Panc1 (cell line): ENCODE measurements around the gene CAPN8. TPM values are rescaled to one million over a fixed set of nuclear protein-coding genes. Genes with fewer than 3 reads are reported as not detected.

ENCODE experiments used
- ATAC-seq: fragments of 200-7000 bp; cut with Tn5 transposase; 2 replicates; pipeline ENCODE4 v1.9.1; 2020; ENCODE audit warnings: mild to moderate bottlenecking, moderate library complexity
- BruUV-seq: library from RNA; stranded (reverse); fragments of 400-500 nt; replicated peaks from 2 replicates; lab custom pipeline; 2021; lab: Mats Ljungman, UMichigan
- CTCF ChIA-PET: fragments of 300-600 bp; sonication (Branson Sonifier 250); formaldehyde crosslinking; loops from one replicate; lab custom pipeline; 2022; ENCODE audit warnings: antibody characterized with exemption; lab: Charles Lee
- POLR2A ChIA-PET: fragments of 300-600 bp; sonication (Branson Sonifier 250); formaldehyde crosslinking; loops from one replicate; lab custom pipeline; 2022; ENCODE audit warnings: antibody characterized with exemption; lab: Charles Lee
- DNase-seq: peaks from one replicate; pipeline ENCODE4 v3.0.0-alpha.2; 2010; ENCODE audit warnings: low read depth, low spot score
- H3K27ac ChIP-seq: 2 replicates; pipeline ENCODE4 v1.5.1; 2011; ENCODE audit warnings: mild to moderate bottlenecking, low read length, inconsistent platforms
- H3K27me3 ChIP-seq: fragments of 200-500 bp; sonication (Bioruptor generic); 2 replicates; pipeline ENCODE4 v1.6.0; 2014; ENCODE audit warnings: low read length, inconsistent platforms; ENCODE audit not compliant: control insufficient read depth, insufficient read depth
- H3K36me3 ChIP-seq: fragments of 200-500 bp; sonication (Bioruptor generic); 2 replicates; pipeline ENCODE4 v1.5.1; 2014; ENCODE audit warnings: inconsistent platforms, mild to moderate bottlenecking, low read length, moderate library complexity; ENCODE audit not compliant: control insufficient read depth, insufficient read depth
- H3K4me1 ChIP-seq: 2 replicates; pipeline ENCODE4 v1.5.1; 2011; ENCODE audit warnings: inconsistent platforms, mild to moderate bottlenecking, low read length, moderate library complexity; ENCODE audit not compliant: control insufficient read depth, insufficient read depth
- H3K4me3 ChIP-seq, 2 experiments: 2 replicates each; pipeline ENCODE4 v1.5.1; 2011 to 2012; ENCODE audit warnings: low read depth in 2 of 2, low read length in 2 of 2, mild to moderate bottlenecking in 2 of 2, inconsistent platforms in 1 of 2, moderate library complexity in 1 of 2
- H3K9me3 ChIP-seq: fragments of 200-500 bp; sonication (Bioruptor generic); 2 replicates; pipeline ENCODE4 v1.5.1; 2014; ENCODE audit warnings: low read depth, mild to moderate bottlenecking, inconsistent platforms, low read length, moderate library complexity; ENCODE audit not compliant: control insufficient read depth, insufficient read depth
- POLR2AphosphoS5 ChIP-seq: IDR thresholded peaks from 2 replicates; pipeline ENCODE4 v1.6.1; 2012; ENCODE audit warnings: mild to moderate bottlenecking, low read depth, low read length, moderate library complexity
- SIN3A ChIP-seq: IDR thresholded peaks from 2 replicates; pipeline ENCODE4 v1.6.1; 2012; ENCODE audit warnings: low read depth, mild to moderate bottlenecking, low read length, moderate library complexity, borderline replicate concordance; ENCODE audit not compliant: insufficient read depth
- TCF7L2 ChIP-seq: IDR thresholded peaks from 2 replicates; pipeline ENCODE4 v1.6.1; 2011; ENCODE audit warnings: mild to moderate bottlenecking, low read depth, low read length, inconsistent platforms
- in situ Hi-C: cut with HindIII; loops from 2 replicates; pipeline ENCODE4 v1.10.0; 2016; ENCODE audit warnings: low sequenced_read_pairs, low pct_unique_long_range_greater_than_20kb
- intact Hi-C: fragments of 100-400 bp; cut with micrococcal nuclease; formaldehyde crosslinking; loops from one replicate; pipeline ENCODE4 v1.10.0; 2022; ENCODE audit not compliant: unreplicated experiment
- total RNA-seq: library from RNA; stranded (reverse); gene quantifications from one replicate; pipeline ENCODE4 v1.2.1, GENCODE V29; 2021; ENCODE audit not compliant: unreplicated experiment
- TF ChIP-seq, protein P1 (sequence below), 2 experiments: IDR thresholded peaks; 2 replicates each; pipeline ENCODE4 v1.6.1; 2011 to 2012; ENCODE audit warnings: low read depth in 2 of 2, control low read depth in 1 of 2, low read length in 1 of 2, mild to moderate bottlenecking in 1 of 2, moderate library complexity in 1 of 2; ENCODE audit not compliant: insufficient read depth in 1 of 2
- TF ChIP-seq, protein P2 (sequence below): fragments of 450-650 bp; IDR thresholded peaks from 2 replicates; pipeline ENCODE4 v1.5.1; 2017; ENCODE audit warnings: mild to moderate bottlenecking

CAPN8 gene
- total RNA-seq, 1 experiment from 2014 or later = 0.28 TPM

DNA sequence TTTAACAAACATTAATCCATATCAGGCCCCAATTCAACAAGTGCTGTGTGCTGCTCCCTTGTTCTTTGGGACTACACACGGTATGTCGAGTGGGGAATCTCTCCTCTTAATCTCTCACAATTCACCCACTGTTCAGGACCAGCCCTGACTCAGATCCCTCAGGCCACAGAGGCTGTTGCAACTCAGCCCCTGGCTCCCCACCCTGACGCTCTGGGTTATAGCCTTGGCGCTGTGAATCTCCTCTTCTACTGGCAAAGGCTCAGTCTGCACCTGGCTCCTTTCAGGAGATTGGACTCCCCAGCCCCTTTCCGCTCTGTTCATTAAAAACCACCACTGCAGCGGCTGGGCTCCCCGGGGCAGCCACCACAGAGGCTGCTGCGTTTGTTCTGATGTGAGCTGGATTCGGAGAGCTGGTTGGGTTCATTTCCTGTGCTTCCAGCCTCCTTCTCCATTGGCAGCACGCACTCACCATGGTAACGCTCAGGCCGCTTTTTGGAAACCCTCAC, 13.0 kb downstream of the CAPN8 start:
- intact Hi-C loops = no loop called here
- ChIA-PET CTCF (no interaction called here), POLR2A (no interaction called here)
- H3K4me1 ChIP-seq = peaks cover 21% of the 10 kb centered on the region
- no peak overlapping the region for H3K27ac ChIP-seq
- no peaks in the 10 kb centered on the region for H3K9me3 ChIP-seq
- no TSS peak for BruUV-seq
- ATAC-seq (no peak), DNase-seq (no peak)
- H3K27me3 ChIP-seq = no peaks in the 10 kb centered on the region
- no peak overlapping the region for H3K4me3 ChIP-seq
- no peaks in the 10 kb centered on the region for H3K36me3 ChIP-seq
- TF ChIP-seq, protein P1, sequence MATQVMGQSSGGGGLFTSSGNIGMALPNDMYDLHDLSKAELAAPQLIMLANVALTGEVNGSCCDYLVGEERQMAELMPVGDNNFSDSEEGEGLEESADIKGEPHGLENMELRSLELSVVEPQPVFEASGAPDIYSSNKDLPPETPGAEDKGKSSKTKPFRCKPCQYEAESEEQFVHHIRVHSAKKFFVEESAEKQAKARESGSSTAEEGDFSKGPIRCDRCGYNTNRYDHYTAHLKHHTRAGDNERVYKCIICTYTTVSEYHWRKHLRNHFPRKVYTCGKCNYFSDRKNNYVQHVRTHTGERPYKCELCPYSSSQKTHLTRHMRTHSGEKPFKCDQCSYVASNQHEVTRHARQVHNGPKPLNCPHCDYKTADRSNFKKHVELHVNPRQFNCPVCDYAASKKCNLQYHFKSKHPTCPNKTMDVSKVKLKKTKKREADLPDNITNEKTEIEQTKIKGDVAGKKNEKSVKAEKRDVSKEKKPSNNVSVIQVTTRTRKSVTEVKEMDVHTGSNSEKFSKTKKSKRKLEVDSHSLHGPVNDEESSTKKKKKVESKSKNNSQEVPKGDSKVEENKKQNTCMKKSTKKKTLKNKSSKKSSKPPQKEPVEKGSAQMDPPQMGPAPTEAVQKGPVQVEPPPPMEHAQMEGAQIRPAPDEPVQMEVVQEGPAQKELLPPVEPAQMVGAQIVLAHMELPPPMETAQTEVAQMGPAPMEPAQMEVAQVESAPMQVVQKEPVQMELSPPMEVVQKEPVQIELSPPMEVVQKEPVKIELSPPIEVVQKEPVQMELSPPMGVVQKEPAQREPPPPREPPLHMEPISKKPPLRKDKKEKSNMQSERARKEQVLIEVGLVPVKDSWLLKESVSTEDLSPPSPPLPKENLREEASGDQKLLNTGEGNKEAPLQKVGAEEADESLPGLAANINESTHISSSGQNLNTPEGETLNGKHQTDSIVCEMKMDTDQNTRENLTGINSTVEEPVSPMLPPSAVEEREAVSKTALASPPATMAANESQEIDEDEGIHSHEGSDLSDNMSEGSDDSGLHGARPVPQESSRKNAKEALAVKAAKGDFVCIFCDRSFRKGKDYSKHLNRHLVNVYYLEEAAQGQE (IDR thresholded peaks at IDR 0.05; ENCODE audit: insufficient read depth in 1 of 2, low read depth in 2 of 2, low read length in 1 of 2) = no peak
- TF ChIP-seq, protein P2, sequence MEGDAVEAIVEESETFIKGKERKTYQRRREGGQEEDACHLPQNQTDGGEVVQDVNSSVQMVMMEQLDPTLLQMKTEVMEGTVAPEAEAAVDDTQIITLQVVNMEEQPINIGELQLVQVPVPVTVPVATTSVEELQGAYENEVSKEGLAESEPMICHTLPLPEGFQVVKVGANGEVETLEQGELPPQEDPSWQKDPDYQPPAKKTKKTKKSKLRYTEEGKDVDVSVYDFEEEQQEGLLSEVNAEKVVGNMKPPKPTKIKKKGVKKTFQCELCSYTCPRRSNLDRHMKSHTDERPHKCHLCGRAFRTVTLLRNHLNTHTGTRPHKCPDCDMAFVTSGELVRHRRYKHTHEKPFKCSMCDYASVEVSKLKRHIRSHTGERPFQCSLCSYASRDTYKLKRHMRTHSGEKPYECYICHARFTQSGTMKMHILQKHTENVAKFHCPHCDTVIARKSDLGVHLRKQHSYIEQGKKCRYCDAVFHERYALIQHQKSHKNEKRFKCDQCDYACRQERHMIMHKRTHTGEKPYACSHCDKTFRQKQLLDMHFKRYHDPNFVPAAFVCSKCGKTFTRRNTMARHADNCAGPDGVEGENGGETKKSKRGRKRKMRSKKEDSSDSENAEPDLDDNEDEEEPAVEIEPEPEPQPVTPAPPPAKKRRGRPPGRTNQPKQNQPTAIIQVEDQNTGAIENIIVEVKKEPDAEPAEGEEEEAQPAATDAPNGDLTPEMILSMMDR = no peak
- TF ChIP-seq TCF7L2 (no peak), SIN3A (no peak), POLR2AphosphoS5 (no peak)
- in situ Hi-C loops = no loop called here

DNA sequence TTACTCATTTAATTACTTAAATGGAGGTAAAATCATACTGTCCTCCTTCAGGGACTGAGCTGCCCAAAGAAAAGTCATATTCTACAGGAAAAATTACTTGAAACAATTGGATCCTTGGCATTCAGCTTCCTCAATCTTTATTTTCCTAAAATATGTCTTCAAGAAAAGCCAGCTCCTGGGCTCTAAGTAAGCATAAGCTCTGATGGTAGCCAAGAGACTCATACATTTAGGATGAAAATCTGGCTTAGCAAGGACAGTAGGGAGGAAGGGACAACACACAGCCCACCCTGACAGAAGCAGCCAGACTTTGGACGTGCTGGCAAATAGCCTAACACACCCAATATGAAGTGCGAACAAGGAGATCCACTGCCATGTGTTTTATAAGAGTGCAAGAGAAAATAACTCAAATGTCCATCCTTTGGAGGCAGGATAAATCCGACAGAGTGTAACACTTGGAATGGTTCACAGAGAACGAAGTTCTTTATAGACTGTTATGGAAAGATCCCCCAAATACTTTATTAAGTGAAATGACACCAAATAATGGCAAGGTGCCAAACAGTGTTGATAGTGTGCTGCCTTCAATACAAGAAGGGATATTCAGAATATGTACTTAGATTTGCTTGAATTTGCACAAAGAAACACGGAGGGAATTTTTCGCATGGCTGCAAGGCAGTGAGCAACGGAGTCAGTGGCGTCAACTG, 14.1 kb downstream of the CAPN8 start:
- no TSS peak for BruUV-seq
- POLR2A ChIA-PET = no interaction called here
- intact Hi-C loops = no loop called here
- H3K4me1 ChIP-seq = peaks cover 21% of the 10 kb centered on the region
- H3K36me3 ChIP-seq = no peaks in the 10 kb centered on the region
- H3K9me3 ChIP-seq = no peaks in the 10 kb centered on the region
- TF ChIP-seq POLR2AphosphoS5 (no peak), SIN3A (no peak), TCF7L2 (no peak)
- TF ChIP-seq, protein P1 (IDR thresholded peaks at IDR 0.05; ENCODE audit: insufficient read depth in 1 of 2, low read depth in 2 of 2, low read length in 1 of 2) = no peak
- TF ChIP-seq, protein P2 = no peak; the same call in 1 of the 2 replicates
- H3K4me3 ChIP-seq = no peak overlapping the region
- no peak overlapping the region for H3K27ac ChIP-seq
- ATAC-seq (no peak), DNase-seq (no peak)
- CTCF ChIA-PET = no interaction called here
- no peaks in the 10 kb centered on the region for H3K27me3 ChIP-seq
- in situ Hi-C loops = no loop called here
